Bronchial epithelial cell (primary cell): ENCODE data around the gene GRIK5. TPM values are rescaled to one million over a fixed set of nuclear protein-coding genes. Genes with fewer than 3 reads are reported as not detected.
"Not testable (repeated sequence)": the region's sequence is repeated elsewhere in the genome, so short reads cannot be mapped to it uniquely, and the experiment has no call there.

Experiments used
- DNase-seq: peaks from one replicate; pipeline ENCODE4 v3.0.0-alpha.2; 2010; ENCODE audit warnings: low read depth
- FAIRE-seq: peaks from 2 replicates; lab custom pipeline; 2011; peaks lifted over from hg19 to GRCh38; lab: Jason Lieb, UNC
- H3K27me3 ChIP-seq: 2 replicates; pipeline ENCODE4 v1.5.1; 2011; ENCODE audit warnings: low read length; ENCODE audit not compliant: control insufficient read depth, insufficient read depth
- H3K36me3 ChIP-seq: 2 replicates; pipeline ENCODE4 v1.5.1; 2011; ENCODE audit warnings: low read length; ENCODE audit not compliant: control insufficient read depth, insufficient read depth
- H3K4me3 ChIP-seq: 2 replicates; pipeline ENCODE4 v1.5.1; 2011; ENCODE audit warnings: mild to moderate bottlenecking, low read depth, low read length, control low read depth
- CTCF ChIP-seq: IDR thresholded peaks from 2 replicates; pipeline ENCODE4 v1.5.1; 2011; ENCODE audit warnings: mild to moderate bottlenecking, moderate library complexity, low read length, control low read depth, inconsistent platforms; ENCODE audit not compliant: insufficient read depth, severe bottlenecking
- total RNA-seq: library from RNA; depleted of rRNA; stranded (reverse); fragments of >200 nt; gene quantifications from 2 replicates; pipeline ENCODE4 v1.2.1, GENCODE V29; 2014

The GRIK5 gene
- total RNA-seq, 1 donor from 2014 or later: under 0.01 TPM

DNA sequence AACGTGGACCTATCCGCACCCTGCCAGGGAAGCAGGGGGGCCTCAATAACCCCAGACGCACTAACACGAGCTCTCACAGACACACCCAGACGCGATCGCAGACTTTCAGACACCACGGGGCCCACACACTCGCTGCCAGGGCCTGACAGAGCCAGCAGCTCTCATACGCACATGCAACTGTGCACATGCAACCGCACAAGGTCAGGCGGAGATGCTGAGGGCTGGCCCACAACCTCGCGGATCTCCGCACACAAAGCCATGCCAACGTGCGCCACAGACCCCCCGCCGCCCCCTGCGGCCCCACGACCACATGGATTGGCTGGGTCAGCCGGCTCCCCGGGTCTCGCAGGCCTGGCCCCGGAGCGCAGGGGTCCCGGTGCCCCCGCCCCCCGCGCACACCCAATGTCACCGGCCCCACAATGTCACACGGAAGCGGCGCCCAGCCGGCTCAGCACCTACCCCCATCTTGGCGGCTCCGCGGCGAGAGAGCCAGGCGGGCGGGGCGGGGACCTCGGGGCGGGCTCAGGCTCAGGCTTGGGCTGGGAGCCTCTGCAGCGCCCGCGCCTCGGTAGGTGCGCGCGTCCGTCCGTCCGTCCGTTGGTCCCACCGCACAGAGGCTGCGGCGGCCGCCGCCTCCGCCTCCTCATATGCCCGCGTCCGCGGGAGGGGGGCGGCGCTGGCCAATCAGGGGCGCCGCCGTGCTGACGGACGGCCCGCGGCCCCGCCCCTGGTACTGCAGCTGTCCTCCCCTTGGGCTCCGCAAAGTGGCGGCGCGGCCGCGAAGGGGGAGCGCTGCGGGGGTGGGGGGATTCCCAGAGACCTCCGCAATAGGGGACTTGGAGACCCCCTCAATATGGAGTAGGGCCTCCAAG is 76.2 kb downstream of the GRIK5 start, which contains the start of gene ATP1A3:
Gene ATP1A3 (minus strand): TSS at position 619 of the 872 bp plus-strand sequence. CDS start 154 bp downstream, at position 465.
- FAIRE-seq: no peak

GRCh38 chr19:41991925-41992569 is 78.0 kb downstream of the GRIK5 start:
- not testable (repeated sequence) for DNase-seq, FAIRE-seq, H3K36me3 ChIP-seq, H3K4me3 ChIP-seq
- peaks cover 16% of the 10 kb centered on the region for H3K27me3 ChIP-seq

More for the DNA sequence above, 76.2 kb downstream of the GRIK5 start, which contains the start of gene ATP1A3:
- peaks cover 25% of the 10 kb centered on the region for H3K27me3 ChIP-seq
- H3K4me3 ChIP-seq: peak within 1 kb of the TSS; percentile 22
- H3K36me3 ChIP-seq: no peaks in the 10 kb centered on the region
- no peak for TF ChIP-seq CTCF
- DNase-seq: peak; percentile 22

- Histone ChIP-seq H3K4me3 (no peak overlapping the region), H3K27me3 (peaks cover 16% of the 10 kb centered on the region), H3K36me3 (no peaks in the 10 kb centered on the region)
- DNase-seq (no peak), FAIRE-seq (no peak)
- TF ChIP-seq CTCF: no peak
Observed at GRCh38 chr19:41991025-41991424, 79.0 kb downstream of the GRIK5 start.

- Histone ChIP-seq H3K27me3 (peaks cover 16% of the 10 kb centered on the region), H3K36me3 (no peaks in the 10 kb centered on the region), H3K4me3 (no peak overlapping the region)
- FAIRE-seq (no peak), DNase-seq (no peak)
- TF ChIP-seq CTCF: no peak
Observed at GRCh38 chr19:41990615-41991014, 79.4 kb downstream of the GRIK5 start.

DNA sequence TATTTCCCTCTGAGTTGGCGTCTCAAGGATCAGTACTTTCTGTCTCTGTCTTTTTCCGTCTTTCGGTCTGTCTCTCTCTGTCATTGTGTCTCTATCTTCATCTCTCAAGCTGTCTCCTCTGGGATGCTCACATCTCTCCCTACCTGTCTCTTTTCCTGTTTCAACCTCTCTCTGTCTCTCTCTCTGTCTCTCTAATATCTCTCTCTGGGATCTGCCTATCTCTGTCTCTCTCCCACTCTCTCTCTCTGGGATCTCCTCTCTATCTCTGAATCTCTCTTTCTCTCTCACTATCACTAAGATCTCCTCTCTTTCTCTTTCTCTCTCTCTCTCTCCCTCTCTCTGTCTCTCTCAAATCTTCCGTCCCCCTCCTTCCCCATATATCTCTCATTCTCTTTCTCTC is 80.0 kb downstream of the GRIK5 start:
- FAIRE-seq (no peak), DNase-seq (no peak)
- TF ChIP-seq CTCF: no peak
- Histone ChIP-seq H3K4me3 (no peak overlapping the region), H3K27me3 (peaks cover 16% of the 10 kb centered on the region), H3K36me3 (no peaks in the 10 kb centered on the region)

DNA sequence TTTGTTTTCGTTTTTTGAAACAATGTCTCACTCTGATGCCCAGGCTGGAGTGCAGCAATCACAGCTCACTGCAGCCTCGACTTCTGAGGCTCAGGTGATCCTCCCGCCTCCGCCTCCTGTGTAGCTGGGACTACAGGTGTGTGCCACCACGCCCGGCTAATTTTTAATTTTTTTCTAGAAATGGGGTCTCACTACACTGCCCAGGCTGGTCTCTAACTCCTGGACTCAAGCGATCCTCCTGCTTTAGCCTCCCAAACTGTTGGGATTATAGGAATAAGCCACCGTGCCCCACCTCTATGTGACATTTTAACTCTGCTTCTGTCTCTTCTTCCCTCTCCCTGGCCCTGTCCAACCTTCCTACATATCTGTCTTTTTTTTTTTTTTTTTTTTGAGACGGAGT is 81.1 kb downstream of the GRIK5 start:
- DNase-seq: no peak
- no peak for TF ChIP-seq CTCF
- Histone ChIP-seq H3K27me3 (peaks cover 16% of the 10 kb centered on the region), H3K36me3 (no peaks in the 10 kb centered on the region), H3K4me3 (no peak overlapping the region)
- FAIRE-seq: no peak
